CD14-positive monocyte (primary cell): ENCODE results near the gene SSBP2. TPM values are rescaled to one million over a fixed set of nuclear protein-coding genes. Genes with fewer than 3 reads are reported as not detected.

Experiments used
- DNase-seq, 3 donors: peaks; one replicate each; pipeline ENCODE4 v3.0.0-alpha.2; 2011 to 2022
- H2AFZ ChIP-seq: 2 replicates; pipeline ENCODE4 v1.6.0; 2012; ENCODE audit warnings: mild to moderate bottlenecking, low read depth, low read length, inconsistent platforms; ENCODE audit not compliant: insufficient read depth, poor library complexity, severe bottlenecking
- H3K27ac ChIP-seq, 2 donors: 1 replicate in 1 of 2; 2 replicates in 1 of 2; pipeline ENCODE4 v1.5.1; 2012 to 2013; ENCODE audit warnings: low read length in 2 of 2, control low read depth in 1 of 2, inconsistent platforms in 1 of 2, low read depth in 1 of 2, mild to moderate bottlenecking in 1 of 2
- H3K27me3 ChIP-seq, 2 donors: one replicate each; pipeline versions ENCODE4 v1.6.0 to v1.6.1; 2011 to 2013; ENCODE audit warnings: low read length in 2 of 2; ENCODE audit not compliant: control insufficient read depth in 2 of 2, insufficient read depth in 2 of 2
- H3K36me3 ChIP-seq, 2 donors: replicated peaks in 1 of 2; 1 replicate in 1 of 2; 2 replicates in 1 of 2; pipeline versions ENCODE4 v1.5.1 to v1.6.1; 2012 to 2013; ENCODE audit warnings: low read length in 2 of 2, control low read depth in 1 of 2, inconsistent platforms in 1 of 2, mild to moderate bottlenecking in 1 of 2; ENCODE audit not compliant: insufficient read depth in 2 of 2, control insufficient read depth in 1 of 2
- H3K4me1 ChIP-seq, 2 donors: 1 replicate in 1 of 2; 2 replicates in 1 of 2; pipeline versions ENCODE4 v1.5.1 to v1.6.1; 2012 to 2013; ENCODE audit warnings: low read length in 2 of 2, control low read depth in 1 of 2, inconsistent platforms in 1 of 2, mild to moderate bottlenecking in 1 of 2, moderate library complexity in 1 of 2; ENCODE audit not compliant: insufficient read depth in 2 of 2, control insufficient read depth in 1 of 2
- H3K4me2 ChIP-seq: replicated peaks from 2 replicates; pipeline ENCODE3; 2012; ENCODE audit warnings: low read length, moderate library complexity, mild to moderate bottlenecking; ENCODE audit not compliant: poor library complexity, severe bottlenecking; ENCODE audit errors: extremely low read depth
- H3K4me3 ChIP-seq, 3 experiments: fragments of 200-600 bp in 1 of 3; sonication (generic) in 1 of 3; replicated peaks in 1 of 3; 1 replicate in 2 of 3; 2 replicates in 1 of 3; pipeline ENCODE4 v1.5.1; 2011 to 2013; ENCODE audit warnings: low read length in 3 of 3, mild to moderate bottlenecking in 3 of 3, control low read depth in 2 of 3, low read depth in 2 of 3, inconsistent platforms in 1 of 3, moderate library complexity in 1 of 3
- H3K79me2 ChIP-seq: 2 replicates; pipeline ENCODE4 v1.6.0; 2012; ENCODE audit warnings: mild to moderate bottlenecking, control low read depth, inconsistent platforms, low read length, moderate library complexity; ENCODE audit not compliant: insufficient read depth
- H3K9ac ChIP-seq: 2 replicates; pipeline ENCODE4 v1.6.0; 2017; ENCODE audit warnings: low read length, mild to moderate bottlenecking; ENCODE audit not compliant: insufficient read depth, poor library complexity, severe bottlenecking
- H3K9me3 ChIP-seq, 2 donors: replicated peaks in 1 of 2; 1 replicate in 1 of 2; 2 replicates in 1 of 2; pipeline versions ENCODE4 v1.5.1 to v1.6.1; 2012 to 2013; ENCODE audit warnings: low read length in 2 of 2, control low read depth in 1 of 2; ENCODE audit not compliant: control insufficient read depth in 1 of 2, insufficient read depth in 1 of 2
- H4K20me1 ChIP-seq: 2 replicates; pipeline ENCODE4 v1.6.0; 2012; ENCODE audit warnings: mild to moderate bottlenecking, low read length, control low read depth, moderate library complexity; ENCODE audit not compliant: insufficient read depth
- H3K27ac Mint-ChIP-seq, 7 donors: one replicate each; pipeline ENCODE4 v1.8.0; 2020; ENCODE audit warnings: mild to moderate bottlenecking in 7 of 7, mixed read lengths in 7 of 7, moderate library complexity in 6 of 7, inconsistent platforms in 2 of 7
- H3K27me3 Mint-ChIP-seq, 3 donors: one replicate each; pipeline ENCODE4 v1.8.0; 2021 to 2022; ENCODE audit warnings: low read depth in 3 of 3, mild to moderate bottlenecking in 3 of 3, mixed read lengths in 3 of 3, moderate library complexity in 3 of 3, inconsistent platforms in 1 of 3
- H3K36me3 Mint-ChIP-seq, 2 donors: one replicate each; pipeline ENCODE4 v1.8.0; 2020; ENCODE audit warnings: mixed read lengths in 2 of 2, inconsistent platforms in 1 of 2, mild to moderate bottlenecking in 1 of 2
- H3K4me1 Mint-ChIP-seq: one replicate; pipeline ENCODE4 v1.8.0; 2020; ENCODE audit warnings: mild to moderate bottlenecking, mixed read lengths
- H3K4me3 Mint-ChIP-seq, 2 donors: one replicate each; pipeline ENCODE4 v1.8.0; 2020; ENCODE audit warnings: mild to moderate bottlenecking in 2 of 2, mixed read lengths in 2 of 2, moderate library complexity in 1 of 2
- H3K9me3 Mint-ChIP-seq, 7 donors: one replicate each; pipeline ENCODE4 v1.8.0; 2020 to 2022; ENCODE audit warnings: mixed read lengths in 7 of 7, mild to moderate bottlenecking in 6 of 7, moderate library complexity in 6 of 7, inconsistent platforms in 2 of 7
- WGBS: methylation state at CpG from one replicate; pipeline ENCODE4 v1.1.5; 2013; ENCODE audit warnings: missing lambda C conversion rate; ENCODE audit not compliant: insufficient coverage; 5-methylcytosine and 5-hydroxymethylcytosine counted together
- intact Hi-C, 2 donors: fragments of 100-400 bp; cut with micrococcal nuclease; formaldehyde crosslinking; loops; one replicate each; pipeline versions ENCODE4 v1.15.0 to v1.15.1; 2023
- polyA plus RNA-seq, 3 donors: library from polyadenylated mRNA; depleted of rRNA in 1 of 3; unstranded in 2 of 3; stranded (reverse) in 1 of 3; fragments of 300-500 nt in 2 of 3; fragments of >200 nt in 1 of 3; fragmentation: Illumina TruSeq in 2 of 3; gene quantifications; 1 replicate in 2 of 3; 2 replicates in 1 of 3; pipeline ENCODE4 v1.2.3, GENCODE V29; 2012 to 2021
- TF ChIP-seq, protein P1 (sequence below): fragments of 200-600 bp; IDR thresholded peaks from one replicate; pipeline ENCODE4 v1.8.0; 2022; ENCODE audit warnings: antibody characterized with exemption, mild to moderate bottlenecking

Gene SSBP2
- polyA plus RNA-seq, 3 donors: 29.1 to 55.2 (median 53.4) TPM

DNA sequence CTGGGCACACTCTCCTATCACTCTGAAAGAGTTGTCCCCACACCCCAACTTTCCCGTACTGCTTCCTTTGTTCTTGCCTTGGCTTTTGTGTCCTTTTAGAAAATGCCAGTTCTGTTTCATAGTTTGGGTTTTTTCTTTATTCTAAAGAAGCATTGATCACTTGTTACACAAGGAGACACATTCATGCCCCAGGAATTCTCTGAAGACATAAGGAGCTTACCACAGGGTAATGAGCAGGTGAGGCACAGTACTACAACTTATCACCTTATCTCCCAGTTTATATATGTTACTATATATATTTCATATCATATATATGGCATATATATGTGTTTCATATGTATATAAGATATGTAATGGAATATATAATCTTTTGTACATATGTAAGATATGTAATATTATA, 6.5 kb upstream of the SSBP2 start:
- TF ChIP-seq, protein P1, sequence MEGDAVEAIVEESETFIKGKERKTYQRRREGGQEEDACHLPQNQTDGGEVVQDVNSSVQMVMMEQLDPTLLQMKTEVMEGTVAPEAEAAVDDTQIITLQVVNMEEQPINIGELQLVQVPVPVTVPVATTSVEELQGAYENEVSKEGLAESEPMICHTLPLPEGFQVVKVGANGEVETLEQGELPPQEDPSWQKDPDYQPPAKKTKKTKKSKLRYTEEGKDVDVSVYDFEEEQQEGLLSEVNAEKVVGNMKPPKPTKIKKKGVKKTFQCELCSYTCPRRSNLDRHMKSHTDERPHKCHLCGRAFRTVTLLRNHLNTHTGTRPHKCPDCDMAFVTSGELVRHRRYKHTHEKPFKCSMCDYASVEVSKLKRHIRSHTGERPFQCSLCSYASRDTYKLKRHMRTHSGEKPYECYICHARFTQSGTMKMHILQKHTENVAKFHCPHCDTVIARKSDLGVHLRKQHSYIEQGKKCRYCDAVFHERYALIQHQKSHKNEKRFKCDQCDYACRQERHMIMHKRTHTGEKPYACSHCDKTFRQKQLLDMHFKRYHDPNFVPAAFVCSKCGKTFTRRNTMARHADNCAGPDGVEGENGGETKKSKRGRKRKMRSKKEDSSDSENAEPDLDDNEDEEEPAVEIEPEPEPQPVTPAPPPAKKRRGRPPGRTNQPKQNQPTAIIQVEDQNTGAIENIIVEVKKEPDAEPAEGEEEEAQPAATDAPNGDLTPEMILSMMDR: no peak
- H3K4me2 ChIP-seq: no peak overlapping the region
- no peaks in the 10 kb centered on the region for H3K79me2 ChIP-seq
- intact Hi-C loops: loop anchor here (10.0 kb wide), 2 partner anchors 217 to 417 kb away; partner anchors contain the start of gene ATG10 (in 1 of the 2)
- H3K9me3 Mint-ChIP-seq: peaks cover 0 to 3% (median 0%) of the 10 kb centered on the region in 7 donors
- no peak overlapping the region for H3K9ac ChIP-seq
- H3K27me3 Mint-ChIP-seq: peaks cover 0 to 2% (median under 1%) of the 10 kb centered on the region in 3 donors
- H3K27ac Mint-ChIP-seq: no peak overlapping the region
- WGBS: no CpG with 5 or more reads among the region's 1 CpG
- peaks cover 15 to 17% of the 10 kb centered on the region in 2 donors for H3K4me1 ChIP-seq
- H3K4me3 ChIP-seq: no peak overlapping the region
- no peak overlapping the region for H2AFZ ChIP-seq
- no peaks in the 10 kb centered on the region for H3K36me3 ChIP-seq
- no peaks in the 10 kb centered on the region for H3K9me3 ChIP-seq
- no peaks in the 10 kb centered on the region for H3K27me3 ChIP-seq
- no peak overlapping the region for H3K27ac ChIP-seq
- H4K20me1 ChIP-seq: no peaks in the 10 kb centered on the region
- peaks cover 20% of the 10 kb centered on the region for H3K4me1 Mint-ChIP-seq
- no peak for DNase-seq
- H3K4me3 Mint-ChIP-seq: no peak overlapping the region
- no peaks in the 10 kb centered on the region for H3K36me3 Mint-ChIP-seq

DNA sequence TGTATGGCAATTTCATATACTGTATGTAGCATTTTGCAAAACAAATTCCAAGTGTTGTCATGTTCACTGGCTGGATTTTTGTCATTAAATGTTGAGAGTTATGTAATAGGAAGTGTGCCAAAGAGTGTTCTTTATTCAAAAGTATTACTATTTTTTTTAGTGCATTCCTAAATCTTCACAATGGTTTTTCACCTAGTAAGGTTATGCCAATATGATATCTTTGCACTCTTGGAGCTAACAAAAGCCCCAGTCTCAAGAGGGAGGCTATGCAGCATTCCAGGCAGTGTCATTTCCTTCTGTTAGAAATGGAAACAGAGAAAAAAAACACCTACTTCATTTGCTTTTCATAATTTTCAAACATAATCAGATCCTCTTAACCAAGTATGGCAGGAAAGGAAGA, 5.1 kb upstream of the SSBP2 start:
- H3K9me3 Mint-ChIP-seq: peaks cover 0 to 3% (median 0%) of the 10 kb centered on the region in 7 donors
- H3K4me1 ChIP-seq: peaks cover 21 to 24% of the 10 kb centered on the region in 2 donors
- peaks cover 26% of the 10 kb centered on the region for H3K4me1 Mint-ChIP-seq
- no peaks in the 10 kb centered on the region for H3K27me3 ChIP-seq
- no peaks in the 10 kb centered on the region for H3K9me3 ChIP-seq
- no peaks in the 10 kb centered on the region for H4K20me1 ChIP-seq
- no peak overlapping the region for H3K27ac ChIP-seq
- H3K79me2 ChIP-seq: no peaks in the 10 kb centered on the region
- H3K36me3 Mint-ChIP-seq: no peaks in the 10 kb centered on the region
- H3K9ac ChIP-seq: no peak overlapping the region
- no peak overlapping the region for H3K4me3 ChIP-seq
- H3K36me3 ChIP-seq: no peaks in the 10 kb centered on the region
- peak overlapping the region; percentile 30 for H2AFZ ChIP-seq
- DNase-seq: no peak
- TF ChIP-seq, protein P1: no peak
- H3K4me3 Mint-ChIP-seq: no peak overlapping the region
- peaks cover 0 to 2% (median 2%) of the 10 kb centered on the region in 3 donors for H3K27me3 Mint-ChIP-seq
- intact Hi-C loops: loop anchor here (10.0 kb wide), 2 partner anchors 219 to 419 kb away; partner anchors contain the start of gene ATG10 (in 1 of the 2)
- no peak overlapping the region for H3K27ac Mint-ChIP-seq
- no peak overlapping the region for H3K4me2 ChIP-seq
